HepG2 (cell line): ENCODE data around the gene RHBDL3. TPM values are rescaled to one million over a fixed set of nuclear protein-coding genes. Genes with fewer than 3 reads are reported as not detected.

Experiments
- ATAC-seq: fragments of 200-7000 bp; cut with Tn5 transposase; 3 replicates; pipeline ENCODE4 v1.9.1; 2020; ENCODE audit warnings: mild to moderate bottlenecking, moderate library complexity
- BruUV-seq: library from RNA; stranded (reverse); fragments of 400-500 nt; replicated peaks from 2 replicates; lab custom pipeline; 2021; lab: Mats Ljungman, UMichigan
- CTCF ChIA-PET: fragments of 300-600 bp; formaldehyde crosslinking; extraction: SDS; loops from one replicate; lab custom pipeline; 2021; ENCODE audit warnings: low total read pairs, inconsistent platforms, low intra/inter-chr PET ratio; lab: Yijun Ruan, JAX
- POLR2A ChIA-PET: fragments of 350-600 bp; sonication (Branson Sonifier 250); formaldehyde crosslinking; loops from one replicate; lab custom pipeline; 2020; ENCODE audit warnings: antibody characterized with exemption, inconsistent platforms; lab: Yijun Ruan, JAX
- DNase-seq: peaks from one replicate; pipeline ENCODE4 v3.0.0-alpha.2; 2015; ENCODE audit warnings: low spot score
- FAIRE-seq: peaks from 3 replicates; lab custom pipeline; 2011; peaks lifted over from hg19 to GRCh38; lab: Jason Lieb, UNC
- H2AFZ ChIP-seq: one replicate; pipeline ENCODE4 v1.6.1; 2011; ENCODE audit warnings: low read length, inconsistent platforms
- H3K27ac ChIP-seq: fragments of 300-600 bp; 3 replicates; pipeline ENCODE4 v1.8.0; 2011; ENCODE audit warnings: mixed run types, mild to moderate bottlenecking, mixed read lengths, low read length, inconsistent platforms; ENCODE audit not compliant: insufficient read depth; ENCODE audit errors: extremely low read length
- H3K27me3 ChIP-seq, 2 experiments: fragments of 200-600 bp in 1 of 2; 2 replicates in 1 of 2; 3 replicates in 1 of 2; pipeline versions ENCODE4 v1.6.0 to v1.8.0; 2011; ENCODE audit warnings: low read length in 2 of 2, mild to moderate bottlenecking in 2 of 2, moderate library complexity in 2 of 2, inconsistent platforms in 1 of 2; ENCODE audit not compliant: insufficient read depth in 2 of 2, control insufficient read depth in 1 of 2
- H3K36me3 ChIP-seq, 2 experiments: fragments of 200-600 bp in 1 of 2; replicated peaks in 1 of 2; 2 replicates in 1 of 2; 3 replicates in 1 of 2; pipeline versions ENCODE4 v1.5.1 to v1.8.0; 2011; ENCODE audit warnings: low read length in 2 of 2, inconsistent platforms in 1 of 2; ENCODE audit not compliant: insufficient read depth in 2 of 2, control insufficient read depth in 1 of 2
- H3K4me1 ChIP-seq: 2 replicates; pipeline ENCODE4 v1.5.1; 2012; ENCODE audit warnings: low read length, inconsistent platforms; ENCODE audit not compliant: insufficient read depth
- H3K4me2 ChIP-seq: 2 replicates; pipeline ENCODE4 v1.6.0; 2011; ENCODE audit warnings: low read depth, low read length, inconsistent platforms
- H3K4me3 ChIP-seq, 3 experiments: fragments of 200-600 bp in 1 of 3; sonication (generic), shearing (Covaris generic) in 1 of 3; replicated peaks in 1 of 3; 2 replicates each; pipeline ENCODE4 v1.5.1; 2011 to 2016; ENCODE audit warnings: low read length in 3 of 3, inconsistent platforms in 2 of 3, low read depth in 2 of 3, mild to moderate bottlenecking in 2 of 3, control low read depth in 1 of 3, mixed read lengths in 1 of 3; ENCODE audit not compliant: insufficient read depth in 1 of 3
- H3K79me2 ChIP-seq: one replicate; pipeline ENCODE4 v1.6.1; 2011; ENCODE audit warnings: low read length, inconsistent platforms; ENCODE audit not compliant: insufficient read depth
- H3K9ac ChIP-seq: 2 replicates; pipeline ENCODE4 v1.6.0; 2011; ENCODE audit warnings: mild to moderate bottlenecking, low read depth, low read length, inconsistent platforms; ENCODE audit not compliant: insufficient read depth
- H3K9me3 ChIP-seq: 2 replicates; pipeline ENCODE4 v1.5.1; 2012; ENCODE audit warnings: mild to moderate bottlenecking, low read length
- H4K20me1 ChIP-seq: 2 replicates; pipeline ENCODE4 v1.6.0; 2011; ENCODE audit warnings: inconsistent platforms, mild to moderate bottlenecking, low read length, moderate library complexity; ENCODE audit not compliant: insufficient read depth
- ARHGAP35 ChIP-seq: sonication (generic); formaldehyde crosslinking; IDR thresholded peaks from 2 replicates; pipeline ENCODE4 v1.9.0; 2022; ENCODE audit warnings: mild to moderate bottlenecking, inconsistent platforms, moderate library complexity, missing genetic modification reagents, borderline replicate concordance
- CBX1 ChIP-seq: IDR thresholded peaks from one replicate; pipeline ENCODE4 v1.6.1; 2016; ENCODE audit warnings: antibody characterized with exemption, low read depth
- CREM ChIP-seq, 2 experiments: sonication (generic) in 1 of 2; formaldehyde crosslinking in 1 of 2; IDR thresholded peaks; 2 replicates each; pipeline versions ENCODE4 v1.4.0 to v1.6.1; 2016 to 2020; ENCODE audit warnings: antibody characterized with exemption in 1 of 2, mild to moderate bottlenecking in 1 of 2, missing genetic modification reagents in 1 of 2
- EZH2 ChIP-seq: conservative IDR thresholded peaks from 2 replicates; pipeline ENCODE4 v1.6.1; 2012; ENCODE audit warnings: mild to moderate bottlenecking, low read depth, low read length, moderate library complexity
- GPN1 ChIP-seq: sonication (generic); formaldehyde crosslinking; IDR thresholded peaks from 2 replicates; pipeline ENCODE4 v1.5.1; 2020; ENCODE audit warnings: missing genetic modification reagents, borderline replicate concordance
- MAFK ChIP-seq, 2 experiments: IDR thresholded peaks in 1 of 2; conservative IDR thresholded peaks in 1 of 2; 2 replicates each; pipeline ENCODE4 v1.6.1; 2011; ENCODE audit warnings: improper control_type of control experiment in 2 of 2, low read length in 2 of 2
- NBN ChIP-seq: fragments of 450-650 bp; conservative IDR thresholded peaks from 2 replicates; pipeline ENCODE4 v1.6.1; 2017
- NPAS2 ChIP-seq: sonication (generic); formaldehyde crosslinking; IDR thresholded peaks from 2 replicates; pipeline ENCODE4 v1.8.0; 2022; ENCODE audit warnings: mild to moderate bottlenecking, missing genetic modification reagents, borderline replicate concordance
- RFX5 ChIP-seq: IDR thresholded peaks from 2 replicates; pipeline ENCODE4 v1.6.1; 2011; ENCODE audit warnings: low read depth, low read length, improper control_type of control experiment
- ZNF614 ChIP-seq: IDR thresholded peaks from 2 replicates; pipeline ENCODE4 v1.6.1; 2018; ENCODE audit warnings: missing biosample characterization, missing genetic modification reagents, inconsistent platforms, borderline replicate concordance
- WGBS: methylation state at CpG from one replicate; pipeline ENCODE4 v1.1.6; 2017; ENCODE audit warnings: low lambda C conversion rate; 5-methylcytosine and 5-hydroxymethylcytosine counted together
- in situ Hi-C: cut with HindIII; loops from 2 replicates; pipeline ENCODE4 v1.10.0; 2017; ENCODE audit warnings: low pct_unique_long_range_greater_than_20kb; ENCODE audit not compliant: extremely low pct_ligation_motif_present
- intact Hi-C: fragments of 100-400 bp; cut with micrococcal nuclease; formaldehyde crosslinking; loops from one replicate; pipeline ENCODE4 v1.10.0; 2022; ENCODE audit not compliant: unreplicated experiment
- polyA plus RNA-seq, 8 experiments: library from polyadenylated mRNA; depleted of rRNA in 3 of 8; stranded (reverse) in 7 of 8; unstranded in 1 of 8; fragments of >200 nt; fragmentation: Illumina TruSeq in 4 of 8; extraction: Trizol in 4 of 8; gene quantifications; 2 replicates each; pipeline versions ENCODE4 v1.2.1 to v1.2.3, GENCODE V29; 2011 to 2016; ENCODE audit warnings: low read depth in 4 of 8, missing spikeins in 1 of 8, mixed read lengths in 1 of 8; ENCODE audit not compliant: insufficient read depth in 1 of 8
- total RNA-seq, 5 experiments: library from RNA; depleted of rRNA; stranded (reverse); fragments of >200 nt; fragmentation: Illumina TruSeq; extraction: Trizol; gene quantifications; 2 replicates each; pipeline ENCODE4 v1.2.3, GENCODE V29; 2016; ENCODE audit warnings: low read depth in 1 of 5
- TF ChIP-seq, protein P1 (sequence below): sonication (generic); formaldehyde crosslinking; conservative IDR thresholded peaks from 2 replicates; pipeline ENCODE4 v1.8.1; 2023; ENCODE audit warnings: missing genetic modification reagents
- TF ChIP-seq, protein P2 (sequence below): IDR thresholded peaks from 2 replicates; pipeline ENCODE4 v1.6.1; 2016; ENCODE audit warnings: missing biosample characterization, missing genetic modification reagents, low read depth
- TF ChIP-seq, protein P3 (sequence below): sonication (generic); formaldehyde crosslinking; IDR thresholded peaks from 2 replicates; pipeline ENCODE4 v1.5.0; 2020; ENCODE audit warnings: mild to moderate bottlenecking, missing genetic modification reagents, borderline replicate concordance

Gene RHBDL3
- total and polyA plus RNA-seq, 2 of the 13 experiments (the other 11 are each of a cell fraction or from before 2014, with no cell fraction given): 0.09 TPM; not detected in 1

DNA sequence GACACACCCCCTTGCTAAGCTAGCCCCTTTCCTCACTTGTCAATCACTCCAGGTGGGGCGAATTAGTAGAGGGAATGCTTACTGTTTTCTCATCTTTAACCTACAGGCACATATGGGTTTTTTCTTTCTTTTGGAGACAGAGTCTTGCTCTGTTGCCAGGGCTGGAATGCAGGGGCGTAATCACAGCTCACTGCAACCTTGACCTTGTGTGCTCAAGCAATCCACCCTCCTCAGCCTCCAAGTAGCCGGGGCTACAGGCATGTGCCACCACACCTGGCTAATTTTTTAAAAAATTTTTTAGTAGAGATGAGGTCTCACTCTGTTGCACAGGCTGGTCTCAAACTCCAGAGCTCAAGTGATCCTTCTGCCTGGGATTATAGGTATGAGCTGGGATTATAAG, 38.7 kb upstream of the RHBDL3 start (continued):
- TF ChIP-seq CREM (IDR thresholded peaks at IDR 0.05) (no peak), CREM (CRISPR knock-in tag; IDR thresholded peaks at IDR 0.05) (no peak), NBN (no peak)

DNA sequence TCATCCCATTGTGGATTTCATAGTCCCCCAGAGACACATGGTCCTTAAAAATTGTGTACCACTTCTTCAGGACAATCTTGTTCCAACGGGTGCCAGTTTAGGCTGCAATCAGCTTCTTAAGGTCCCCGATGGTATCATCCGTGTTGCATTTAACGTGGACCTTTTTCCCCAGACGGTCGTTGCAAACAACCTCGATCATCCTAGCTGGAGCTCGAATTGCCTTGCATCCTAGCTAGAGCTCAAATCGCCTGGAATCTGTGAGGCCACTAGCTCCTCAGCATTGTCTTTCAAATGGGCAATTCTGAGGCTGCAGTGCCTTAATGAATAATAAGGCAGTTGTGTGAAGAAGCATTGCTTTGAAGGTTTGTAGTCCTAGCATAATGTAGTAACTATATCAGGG, 37.7 kb upstream of the RHBDL3 start:
- no TSS peak for BruUV-seq
- FAIRE-seq (no peak), DNase-seq (no peak), ATAC-seq (no peak)
- in situ Hi-C loops (no loop called here), intact Hi-C loops (no loop called here)
- Histone ChIP-seq H4K20me1 (no peaks in the 10 kb centered on the region), H3K9ac (no peak overlapping the region), H3K4me3 (no peak overlapping the region), H3K4me1 (no peaks in the 10 kb centered on the region), H3K27ac (no peak overlapping the region), H3K9me3 (no peaks in the 10 kb centered on the region), H3K79me2 (no peaks in the 10 kb centered on the region), H3K4me2 (no peak overlapping the region), H3K36me3 (peaks cover 2 to 8% of the 10 kb centered on the region in 2 experiments; a peak in 1 of 5 replicates), H2AFZ (no peak overlapping the region), H3K27me3 (no peaks in the 10 kb centered on the region)
- 84% methylated on average over 9 of the region's 9 CpGs for WGBS
- ChIA-PET CTCF (no interaction called here), POLR2A (no interaction called here)
- TF ChIP-seq MAFK (conservative IDR thresholded peaks at IDR 0.05 in 1 of 2, IDR thresholded peaks at IDR 0.05 in 1 of 2; ENCODE audit: low read length in 2 of 2): no peak
- TF ChIP-seq GPN1 (CRISPR knock-in tag): no peak
- TF ChIP-seq ZNF614 (CRISPR knock-in tag): no peak
- TF ChIP-seq, protein P1, sequence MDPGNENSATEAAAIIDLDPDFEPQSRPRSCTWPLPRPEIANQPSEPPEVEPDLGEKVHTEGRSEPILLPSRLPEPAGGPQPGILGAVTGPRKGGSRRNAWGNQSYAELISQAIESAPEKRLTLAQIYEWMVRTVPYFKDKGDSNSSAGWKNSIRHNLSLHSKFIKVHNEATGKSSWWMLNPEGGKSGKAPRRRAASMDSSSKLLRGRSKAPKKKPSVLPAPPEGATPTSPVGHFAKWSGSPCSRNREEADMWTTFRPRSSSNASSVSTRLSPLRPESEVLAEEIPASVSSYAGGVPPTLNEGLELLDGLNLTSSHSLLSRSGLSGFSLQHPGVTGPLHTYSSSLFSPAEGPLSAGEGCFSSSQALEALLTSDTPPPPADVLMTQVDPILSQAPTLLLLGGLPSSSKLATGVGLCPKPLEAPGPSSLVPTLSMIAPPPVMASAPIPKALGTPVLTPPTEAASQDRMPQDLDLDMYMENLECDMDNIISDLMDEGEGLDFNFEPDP (CRISPR knock-in tag): no peak
- TF ChIP-seq, protein P2, sequence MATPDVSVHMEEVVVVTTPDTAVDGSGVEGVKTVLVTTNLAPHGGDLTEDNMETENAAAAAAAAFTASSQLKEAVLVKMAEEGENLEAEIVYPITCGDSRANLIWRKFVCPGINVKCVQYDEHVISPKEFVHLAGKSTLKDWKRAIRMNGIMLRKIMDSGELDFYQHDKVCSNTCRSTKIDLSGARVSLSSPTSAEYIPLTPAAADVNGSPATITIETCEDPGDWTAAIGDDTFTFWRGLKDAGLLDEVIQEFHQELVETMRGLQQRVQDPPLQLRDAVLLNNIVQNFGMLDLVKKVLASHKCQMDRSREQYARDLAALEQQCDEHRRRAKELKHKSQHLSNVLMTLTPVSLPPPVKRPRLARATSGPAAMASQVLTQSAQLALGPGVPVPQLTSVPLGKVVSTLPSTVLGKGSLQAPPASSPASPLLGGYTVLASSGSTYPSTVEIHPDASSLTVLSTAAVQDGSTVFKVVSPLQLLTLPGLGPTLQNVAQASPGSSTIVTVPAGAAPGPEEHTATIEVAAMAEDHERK (CRISPR knock-in tag): no peak
- TF ChIP-seq ARHGAP35 (CRISPR knock-in tag): no peak
- no peak for TF ChIP-seq EZH2
- TF ChIP-seq RFX5: no peak
- no peak for TF ChIP-seq CBX1
- TF ChIP-seq NPAS2 (CRISPR knock-in tag): no peak
- TF ChIP-seq, protein P3, sequence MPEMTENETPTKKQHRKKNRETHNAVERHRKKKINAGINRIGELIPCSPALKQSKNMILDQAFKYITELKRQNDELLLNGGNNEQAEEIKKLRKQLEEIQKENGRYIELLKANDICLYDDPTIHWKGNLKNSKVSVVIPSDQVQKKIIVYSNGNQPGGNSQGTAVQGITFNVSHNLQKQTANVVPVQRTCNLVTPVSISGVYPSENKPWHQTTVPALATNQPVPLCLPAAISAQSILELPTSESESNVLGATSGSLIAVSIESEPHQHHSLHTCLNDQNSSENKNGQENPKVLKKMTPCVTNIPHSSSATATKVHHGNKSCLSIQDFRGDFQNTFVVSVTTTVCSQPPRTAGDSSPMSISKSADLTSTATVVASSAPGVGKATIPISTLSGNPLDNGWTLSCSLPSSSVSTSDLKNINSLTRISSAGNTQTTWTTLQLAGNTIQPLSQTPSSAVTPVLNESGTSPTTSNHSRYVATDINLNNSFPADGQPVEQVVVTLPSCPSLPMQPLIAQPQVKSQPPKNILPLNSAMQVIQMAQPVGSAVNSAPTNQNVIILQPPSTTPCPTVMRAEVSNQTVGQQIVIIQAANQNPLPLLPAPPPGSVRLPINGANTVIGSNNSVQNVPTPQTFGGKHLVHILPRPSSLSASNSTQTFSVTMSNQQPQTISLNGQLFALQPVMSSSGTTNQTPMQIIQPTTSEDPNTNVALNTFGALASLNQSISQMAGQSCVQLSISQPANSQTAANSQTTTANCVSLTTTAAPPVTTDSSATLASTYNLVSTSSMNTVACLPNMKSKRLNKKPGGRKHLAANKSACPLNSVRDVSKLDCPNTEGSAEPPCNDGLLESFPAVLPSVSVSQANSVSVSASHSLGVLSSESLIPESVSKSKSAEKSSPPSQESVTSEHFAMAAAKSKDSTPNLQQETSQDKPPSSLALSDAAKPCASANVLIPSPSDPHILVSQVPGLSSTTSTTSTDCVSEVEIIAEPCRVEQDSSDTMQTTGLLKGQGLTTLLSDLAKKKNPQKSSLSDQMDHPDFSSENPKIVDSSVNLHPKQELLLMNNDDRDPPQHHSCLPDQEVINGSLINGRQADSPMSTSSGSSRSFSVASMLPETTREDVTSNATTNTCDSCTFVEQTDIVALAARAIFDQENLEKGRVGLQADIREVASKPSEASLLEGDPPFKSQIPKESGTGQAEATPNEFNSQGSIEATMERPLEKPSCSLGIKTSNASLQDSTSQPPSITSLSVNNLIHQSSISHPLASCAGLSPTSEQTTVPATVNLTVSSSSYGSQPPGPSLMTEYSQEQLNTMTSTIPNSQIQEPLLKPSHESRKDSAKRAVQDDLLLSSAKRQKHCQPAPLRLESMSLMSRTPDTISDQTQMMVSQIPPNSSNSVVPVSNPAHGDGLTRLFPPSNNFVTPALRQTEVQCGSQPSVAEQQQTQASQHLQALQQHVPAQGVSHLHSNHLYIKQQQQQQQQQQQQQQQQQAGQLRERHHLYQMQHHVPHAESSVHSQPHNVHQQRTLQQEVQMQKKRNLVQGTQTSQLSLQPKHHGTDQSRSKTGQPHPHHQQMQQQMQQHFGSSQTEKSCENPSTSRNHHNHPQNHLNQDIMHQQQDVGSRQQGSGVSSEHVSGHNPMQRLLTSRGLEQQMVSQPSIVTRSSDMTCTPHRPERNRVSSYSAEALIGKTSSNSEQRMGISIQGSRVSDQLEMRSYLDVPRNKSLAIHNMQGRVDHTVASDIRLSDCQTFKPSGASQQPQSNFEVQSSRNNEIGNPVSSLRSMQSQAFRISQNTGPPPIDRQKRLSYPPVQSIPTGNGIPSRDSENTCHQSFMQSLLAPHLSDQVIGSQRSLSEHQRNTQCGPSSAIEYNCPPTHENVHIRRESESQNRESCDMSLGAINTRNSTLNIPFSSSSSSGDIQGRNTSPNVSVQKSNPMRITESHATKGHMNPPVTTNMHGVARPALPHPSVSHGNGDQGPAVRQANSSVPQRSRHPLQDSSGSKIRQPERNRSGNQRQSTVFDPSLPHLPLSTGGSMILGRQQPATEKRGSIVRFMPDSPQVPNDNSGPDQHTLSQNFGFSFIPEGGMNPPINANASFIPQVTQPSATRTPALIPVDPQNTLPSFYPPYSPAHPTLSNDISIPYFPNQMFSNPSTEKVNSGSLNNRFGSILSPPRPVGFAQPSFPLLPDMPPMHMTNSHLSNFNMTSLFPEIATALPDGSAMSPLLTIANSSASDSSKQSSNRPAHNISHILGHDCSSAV (CRISPR knock-in tag): no peak
